ENCODE data around the gene ZNF423.

Gene ZNF423

DNA sequence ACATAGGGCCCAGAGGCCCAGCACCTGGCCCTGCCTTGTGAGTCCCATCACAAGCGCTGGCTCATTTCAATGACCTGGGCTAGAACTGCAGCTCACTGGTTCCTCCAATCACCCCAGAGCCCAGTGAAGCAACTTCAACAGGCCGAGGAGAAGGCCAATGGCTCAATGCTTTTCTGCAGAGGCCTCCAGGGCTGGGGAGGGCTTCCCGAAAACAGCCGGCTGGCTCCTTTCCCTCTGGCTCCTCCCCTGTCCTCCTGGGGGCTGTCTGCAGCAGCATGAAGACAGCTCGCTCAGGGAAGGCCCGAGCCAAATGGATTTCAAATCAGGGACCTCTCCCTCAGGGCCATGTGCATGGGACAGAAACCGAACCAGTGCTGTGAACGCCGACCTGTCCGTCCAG lies 121.6 kb downstream of the ZNF423 start:
- H3K4me2 ChIP-seq (ENCODE audit: low read length) = no peak overlapping the region
- no peaks in the 10 kb centered on the region for H3K36me3 ChIP-seq (ENCODE audit: control insufficient read depth, insufficient read depth, low read length)
- TF ChIP-seq, protein P1, sequence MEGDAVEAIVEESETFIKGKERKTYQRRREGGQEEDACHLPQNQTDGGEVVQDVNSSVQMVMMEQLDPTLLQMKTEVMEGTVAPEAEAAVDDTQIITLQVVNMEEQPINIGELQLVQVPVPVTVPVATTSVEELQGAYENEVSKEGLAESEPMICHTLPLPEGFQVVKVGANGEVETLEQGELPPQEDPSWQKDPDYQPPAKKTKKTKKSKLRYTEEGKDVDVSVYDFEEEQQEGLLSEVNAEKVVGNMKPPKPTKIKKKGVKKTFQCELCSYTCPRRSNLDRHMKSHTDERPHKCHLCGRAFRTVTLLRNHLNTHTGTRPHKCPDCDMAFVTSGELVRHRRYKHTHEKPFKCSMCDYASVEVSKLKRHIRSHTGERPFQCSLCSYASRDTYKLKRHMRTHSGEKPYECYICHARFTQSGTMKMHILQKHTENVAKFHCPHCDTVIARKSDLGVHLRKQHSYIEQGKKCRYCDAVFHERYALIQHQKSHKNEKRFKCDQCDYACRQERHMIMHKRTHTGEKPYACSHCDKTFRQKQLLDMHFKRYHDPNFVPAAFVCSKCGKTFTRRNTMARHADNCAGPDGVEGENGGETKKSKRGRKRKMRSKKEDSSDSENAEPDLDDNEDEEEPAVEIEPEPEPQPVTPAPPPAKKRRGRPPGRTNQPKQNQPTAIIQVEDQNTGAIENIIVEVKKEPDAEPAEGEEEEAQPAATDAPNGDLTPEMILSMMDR (IDR thresholded peaks at IDR 0.05) = no peak
- no peak overlapping the region for H2AFZ ChIP-seq
- H3K4me1 ChIP-seq = no peaks in the 10 kb centered on the region
- H3K9ac ChIP-seq = no peak overlapping the region
- H3K27me3 ChIP-seq (ENCODE audit: control insufficient read depth, insufficient read depth, low read length) = no peaks in the 10 kb centered on the region
- no peak overlapping the region for H3K27ac ChIP-seq
- H3K9me3 ChIP-seq (ENCODE audit: control insufficient read depth, low read length) = no peaks in the 10 kb centered on the region
- H3K79me2 ChIP-seq = no peaks in the 10 kb centered on the region
- H3K4me3 ChIP-seq (ENCODE audit: low read depth, low read length) = no peak overlapping the region

DNA sequence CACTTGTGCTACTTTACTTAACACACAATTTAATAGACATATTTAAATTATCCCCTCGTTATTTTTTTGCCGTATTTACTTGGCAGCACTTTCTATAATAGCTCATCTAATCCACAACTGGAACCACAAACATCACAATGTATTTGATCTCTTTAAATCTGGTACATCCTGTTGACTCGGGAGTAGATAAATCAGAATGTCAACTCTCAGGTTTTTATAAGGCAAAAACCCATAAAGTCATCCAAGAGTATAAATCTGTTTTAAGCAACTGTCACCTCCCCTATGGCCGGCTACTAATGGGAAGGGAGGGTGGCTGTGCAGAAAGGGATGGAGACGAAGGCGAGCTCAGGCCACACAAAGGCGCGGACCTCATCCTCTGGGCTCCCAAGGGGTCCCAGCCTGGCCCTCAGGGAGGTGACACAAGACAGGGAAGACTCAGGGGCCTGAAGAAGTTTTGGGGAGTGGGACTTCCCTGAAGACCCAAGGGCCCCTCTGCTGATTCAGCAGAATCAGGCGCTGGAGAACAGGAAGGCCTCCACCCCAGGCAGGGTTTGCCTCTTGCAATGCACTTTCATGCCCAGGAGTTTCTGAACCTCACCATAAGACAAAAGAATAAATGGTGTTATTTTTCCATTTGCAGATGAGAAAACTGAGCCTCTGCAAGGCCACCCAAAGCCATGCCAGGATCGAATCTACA lies 122.5 kb downstream of the ZNF423 start:
- H3K79me2 ChIP-seq = no peaks in the 10 kb centered on the region

DNA sequence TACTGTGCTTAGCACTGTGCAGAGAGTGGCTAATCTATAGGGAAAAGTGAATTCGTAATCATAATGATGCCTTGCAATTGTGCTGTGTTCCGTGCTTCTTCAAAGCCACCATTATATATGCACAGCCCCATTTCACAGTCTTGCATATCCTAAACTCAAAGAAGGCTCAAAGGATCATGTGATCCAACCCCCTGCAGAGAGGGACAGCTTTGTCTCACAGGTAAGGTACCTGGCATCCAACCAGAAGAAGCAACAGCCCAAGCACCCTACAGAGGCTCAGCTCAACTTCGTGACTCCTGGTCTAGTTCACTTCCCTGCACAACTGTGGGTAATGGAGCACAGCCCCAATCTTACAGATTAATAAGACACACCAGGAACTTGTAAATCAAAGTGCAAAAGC lies 124.0 kb downstream of the ZNF423 start:
- TF ChIP-seq, protein P1 (IDR thresholded peaks at IDR 0.05) = no peak
- Histone ChIP-seq H3K9ac (no peak overlapping the region), H3K4me2 (ENCODE audit: low read length) (no peak overlapping the region), H3K79me2 (no peaks in the 10 kb centered on the region), H3K4me1 (no peaks in the 10 kb centered on the region), H3K9me3 (ENCODE audit: control insufficient read depth, low read length) (no peaks in the 10 kb centered on the region), H3K27me3 (ENCODE audit: control insufficient read depth, insufficient read depth, low read length) (no peaks in the 10 kb centered on the region), H3K4me3 (ENCODE audit: low read depth, low read length) (no peak overlapping the region), H2AFZ (no peak overlapping the region), H3K27ac (no peak overlapping the region), H3K36me3 (ENCODE audit: control insufficient read depth, insufficient read depth, low read length) (no peaks in the 10 kb centered on the region)

More for the DNA sequence above, 122.5 kb downstream of the ZNF423 start:
- Histone ChIP-seq H3K27ac (no peak overlapping the region), H3K4me3 (ENCODE audit: low read depth, low read length) (no peak overlapping the region), H3K36me3 (ENCODE audit: control insufficient read depth, insufficient read depth, low read length) (no peaks in the 10 kb centered on the region), H3K9ac (no peak overlapping the region), H3K4me1 (no peaks in the 10 kb centered on the region), H2AFZ (no peak overlapping the region), H3K9me3 (ENCODE audit: control insufficient read depth, low read length) (no peaks in the 10 kb centered on the region), H3K27me3 (ENCODE audit: control insufficient read depth, insufficient read depth, low read length) (no peaks in the 10 kb centered on the region), H3K4me2 (ENCODE audit: low read length) (no peak overlapping the region)
- TF ChIP-seq, protein P1 (IDR thresholded peaks at IDR 0.05) = no peak

DNA sequence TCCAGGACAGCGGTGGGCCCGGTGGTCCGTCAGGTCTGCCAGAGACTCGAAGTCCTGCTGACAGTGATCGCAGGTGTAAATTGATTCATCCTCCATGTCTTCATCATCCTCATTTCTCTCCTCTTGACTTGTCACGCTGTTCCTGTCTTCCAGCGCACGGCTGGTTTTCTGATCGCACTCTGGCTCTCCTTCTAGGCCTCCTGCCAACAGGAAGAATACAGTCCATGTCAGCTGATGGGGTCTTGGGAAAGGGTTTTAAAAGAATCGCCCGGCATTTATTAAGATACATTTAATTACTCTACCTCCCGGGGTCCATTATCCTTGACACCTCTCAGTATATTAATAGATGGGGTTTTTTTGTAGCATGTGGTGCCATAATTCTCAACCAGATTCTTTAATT lies 125.1 kb downstream of the ZNF423 start:
- TF ChIP-seq, protein P1 (IDR thresholded peaks at IDR 0.05) = no peak
- Histone ChIP-seq H3K9me3 (ENCODE audit: control insufficient read depth, low read length) (no peaks in the 10 kb centered on the region), H3K9ac (no peak overlapping the region), H3K4me1 (no peaks in the 10 kb centered on the region), H3K36me3 (ENCODE audit: control insufficient read depth, insufficient read depth, low read length) (no peaks in the 10 kb centered on the region), H3K4me2 (ENCODE audit: low read length) (no peak overlapping the region), H2AFZ (no peak overlapping the region), H3K79me2 (no peaks in the 10 kb centered on the region), H3K27me3 (ENCODE audit: control insufficient read depth, insufficient read depth, low read length) (no peaks in the 10 kb centered on the region), H3K4me3 (ENCODE audit: low read depth, low read length) (no peak overlapping the region), H3K27ac (no peak overlapping the region)

DNA sequence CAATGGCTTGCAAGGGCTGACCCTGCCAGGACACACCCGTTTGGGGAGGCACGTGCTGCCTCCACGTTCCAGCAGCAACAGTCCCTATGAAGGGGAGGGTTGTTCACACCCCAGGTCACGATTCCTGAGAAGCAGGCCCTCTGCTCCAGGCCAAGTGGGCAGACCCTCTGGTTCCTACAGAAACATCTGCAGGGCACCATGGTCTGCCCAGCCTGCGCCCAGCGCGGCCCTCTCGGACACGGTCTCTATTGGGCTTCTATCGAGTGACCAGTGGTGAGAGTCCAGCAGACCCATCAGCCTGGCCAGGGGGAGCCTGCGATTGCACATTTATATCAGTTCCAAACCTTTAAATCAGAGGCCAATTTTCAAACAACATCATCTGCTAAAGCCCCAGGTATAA lies 128.3 kb downstream of the ZNF423 start:
- Histone ChIP-seq H2AFZ (no peak overlapping the region), H3K27ac (no peak overlapping the region), H3K4me3 (ENCODE audit: low read depth, low read length) (no peak overlapping the region), H3K79me2 (no peaks in the 10 kb centered on the region), H3K4me2 (ENCODE audit: low read length) (no peak overlapping the region), H3K9ac (no peak overlapping the region), H3K36me3 (ENCODE audit: control insufficient read depth, insufficient read depth, low read length) (no peaks in the 10 kb centered on the region), H3K4me1 (no peaks in the 10 kb centered on the region), H3K27me3 (ENCODE audit: control insufficient read depth, insufficient read depth, low read length) (no peaks in the 10 kb centered on the region), H3K9me3 (ENCODE audit: control insufficient read depth, low read length) (no peaks in the 10 kb centered on the region)
- TF ChIP-seq, protein P1 (IDR thresholded peaks at IDR 0.05) = no peak
